Measurements from ENCODE around the gene OR13H1.
"Not testable (repeated sequence)": the region's sequence is repeated elsewhere in the genome, so short reads cannot be mapped to it uniquely, and the experiment has no call there.

OR13H1 gene

DNA sequence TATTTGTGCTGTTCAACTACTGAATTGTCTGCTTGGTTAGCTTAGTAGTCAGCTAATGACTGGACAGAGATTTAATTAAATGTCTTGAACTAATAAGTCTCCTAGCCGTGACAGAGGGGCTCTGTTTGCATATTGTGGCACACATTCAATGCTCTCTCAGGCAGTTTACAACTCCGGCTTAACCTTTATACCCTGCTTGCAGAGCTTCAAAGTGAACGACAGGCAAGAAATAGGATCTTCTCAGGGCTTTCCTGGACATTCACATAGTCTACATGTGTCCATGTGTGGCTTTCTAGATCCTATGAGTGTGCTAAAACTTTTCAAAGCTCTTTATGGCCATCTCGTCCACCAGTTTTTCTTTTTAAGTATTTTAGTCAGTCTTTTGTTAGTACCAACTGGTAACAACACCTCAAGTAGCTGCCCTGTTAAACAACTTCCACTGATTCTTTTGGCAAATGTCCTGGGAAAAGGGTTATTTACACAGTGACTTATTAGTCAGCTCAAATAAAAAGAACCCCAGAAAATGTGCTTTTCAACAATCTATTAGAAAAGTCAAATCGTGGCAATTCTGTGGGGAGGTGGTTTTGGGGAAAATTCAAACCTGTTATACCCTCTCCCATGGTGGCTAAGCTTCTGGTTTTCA is 28.6 kb downstream of the OR13H1 start:
- Histone ChIP-seq H3K27ac (ENCODE audit: low read length) (no peak overlapping the region), H3K4me3 (ENCODE audit: low read length) (no peak overlapping the region), H3K27me3 (ENCODE audit: control insufficient read depth, insufficient read depth, low read length) (no peaks in the 10 kb centered on the region), H3K9me3 (ENCODE audit: control insufficient read depth, insufficient read depth, low read length) (no peaks in the 10 kb centered on the region), H3K4me1 (ENCODE audit: control insufficient read depth, insufficient read depth, low read length) (no peaks in the 10 kb centered on the region), H3K36me3 (ENCODE audit: control insufficient read depth, insufficient read depth, low read length) (no peaks in the 10 kb centered on the region)
- no CpG with 5 or more reads among the region's 5 CpGs for WGBS (ENCODE audit: insufficient coverage, insufficient read length)
- no peak for DNase-seq (ENCODE audit: low read depth, low spot score)

DNA sequence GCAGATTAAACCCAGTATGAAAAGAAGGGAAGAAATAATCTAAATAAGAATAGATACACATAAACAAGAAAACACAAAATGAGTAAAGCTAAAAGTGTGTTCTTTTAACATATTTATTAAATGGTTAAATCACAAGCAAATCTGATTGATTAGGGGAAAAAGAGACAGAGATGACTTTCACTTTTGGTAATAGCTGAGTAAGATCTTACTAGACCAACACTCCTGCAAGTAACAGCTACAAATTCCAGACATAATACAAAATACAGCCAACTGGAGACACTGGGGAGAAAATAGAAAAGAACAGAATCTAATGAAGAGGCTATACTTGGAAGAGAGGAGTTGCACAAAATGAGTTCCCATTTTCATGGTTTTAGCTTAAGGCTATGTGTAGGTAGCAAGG is 33.5 kb downstream of the OR13H1 start:
- Histone ChIP-seq H3K4me1 (ENCODE audit: control insufficient read depth, insufficient read depth, low read length) (no peaks in the 10 kb centered on the region), H3K27ac (ENCODE audit: low read length) (no peak overlapping the region), H3K4me3 (ENCODE audit: low read length) (no peak overlapping the region; the same call in 1 of the 2 replicates), H3K9me3 (ENCODE audit: control insufficient read depth, insufficient read depth, low read length) (no peaks in the 10 kb centered on the region), H3K36me3 (ENCODE audit: control insufficient read depth, insufficient read depth, low read length) (no peaks in the 10 kb centered on the region), H3K27me3 (ENCODE audit: control insufficient read depth, insufficient read depth, low read length) (no peaks in the 10 kb centered on the region)
- no peak for DNase-seq (ENCODE audit: low read depth, low spot score)

DNA sequence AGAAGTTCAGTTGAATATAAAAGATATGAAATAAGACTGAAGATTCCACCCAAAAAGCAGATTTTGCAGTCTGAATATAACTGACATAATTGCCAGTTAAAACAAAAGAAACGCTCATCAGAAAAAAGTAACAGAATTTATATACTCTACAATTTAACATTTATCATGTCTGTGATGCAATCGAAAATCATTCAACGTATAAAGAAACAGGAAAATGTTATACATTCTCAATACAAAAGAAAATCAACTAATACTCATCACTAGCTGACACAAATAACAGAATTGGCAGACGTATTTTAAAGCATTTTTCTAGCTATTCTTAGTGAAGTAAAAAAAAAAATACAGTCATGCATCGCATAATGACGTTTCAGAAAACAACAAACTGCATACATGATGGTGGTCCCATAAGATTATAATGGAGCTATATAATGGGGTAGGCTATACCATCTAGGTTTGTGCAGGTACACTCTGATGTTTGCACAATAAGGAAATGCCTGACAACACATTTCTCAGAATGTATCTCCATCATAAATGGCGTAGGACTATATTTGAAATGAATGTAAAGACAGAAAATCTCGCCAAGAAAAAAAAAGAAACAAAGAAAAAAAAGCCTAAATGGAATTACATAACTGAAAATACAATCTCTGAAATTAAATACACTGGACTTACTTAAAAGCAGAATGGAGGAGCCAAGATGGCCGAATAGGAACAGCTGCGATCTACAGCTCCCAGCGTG is 34.3 kb downstream of the OR13H1 start:
- Histone ChIP-seq H3K36me3 (ENCODE audit: control insufficient read depth, insufficient read depth, low read length) (no peaks in the 10 kb centered on the region), H3K27me3 (ENCODE audit: control insufficient read depth, insufficient read depth, low read length) (no peaks in the 10 kb centered on the region), H3K4me3 (ENCODE audit: low read length) (peak overlapping the region; percentile 45; the same call in 1 of the 2 replicates), H3K27ac (ENCODE audit: low read length) (no peak overlapping the region), H3K4me1 (ENCODE audit: control insufficient read depth, insufficient read depth, low read length) (no peaks in the 10 kb centered on the region), H3K9me3 (ENCODE audit: control insufficient read depth, insufficient read depth, low read length) (no peaks in the 10 kb centered on the region)
- WGBS (ENCODE audit: insufficient coverage, insufficient read length): no CpG with 5 or more reads among the region's 11 CpGs
- DNase-seq (ENCODE audit: low read depth, low spot score): no peak

DNA sequence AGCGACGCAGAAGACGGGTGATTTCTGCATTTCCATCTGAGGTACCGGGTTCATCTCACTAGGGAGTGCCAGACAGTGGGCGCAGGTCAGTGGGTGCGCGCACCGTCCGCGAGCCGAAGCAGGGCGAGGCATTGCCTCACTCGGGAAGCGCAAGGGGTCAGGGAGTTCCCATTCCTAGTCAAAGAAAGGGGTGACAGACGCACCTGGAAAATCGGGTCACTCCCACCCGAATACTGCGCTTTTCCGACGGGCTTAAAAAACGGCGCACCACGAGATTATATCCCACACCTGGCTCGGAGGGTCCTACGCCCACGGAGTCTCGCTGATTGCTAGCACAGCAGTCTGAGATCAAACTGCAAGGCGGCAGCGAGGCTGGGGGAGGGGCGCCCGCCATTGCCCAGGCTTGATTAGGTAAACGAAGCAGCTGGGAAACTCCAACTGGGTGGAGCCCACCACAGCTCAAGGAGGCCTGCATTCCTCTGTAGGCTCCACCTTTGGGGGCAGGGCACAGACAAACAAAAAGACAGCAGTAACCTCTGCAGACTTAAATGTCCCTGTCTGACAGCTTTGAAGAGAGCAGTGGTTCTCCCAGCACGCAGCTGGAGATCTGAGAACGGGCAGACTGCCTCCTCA is 35.0 kb downstream of the OR13H1 start:
- H3K27me3 ChIP-seq (ENCODE audit: control insufficient read depth, insufficient read depth, low read length); H3K27ac ChIP-seq (ENCODE audit: low read length); H3K9me3 ChIP-seq (ENCODE audit: control insufficient read depth, insufficient read depth, low read length); H3K4me1 ChIP-seq (ENCODE audit: control insufficient read depth, insufficient read depth, low read length); DNase-seq (ENCODE audit: low read depth, low spot score); H3K36me3 ChIP-seq (ENCODE audit: control insufficient read depth, insufficient read depth, low read length): not testable (repeated sequence)
- peak overlapping the region; percentile 45; the same call in 1 of the 2 replicates for H3K4me3 ChIP-seq (ENCODE audit: low read length)
- no CpG with 5 or more reads among the region's 34 CpGs for WGBS (ENCODE audit: insufficient coverage, insufficient read length)

DNA sequence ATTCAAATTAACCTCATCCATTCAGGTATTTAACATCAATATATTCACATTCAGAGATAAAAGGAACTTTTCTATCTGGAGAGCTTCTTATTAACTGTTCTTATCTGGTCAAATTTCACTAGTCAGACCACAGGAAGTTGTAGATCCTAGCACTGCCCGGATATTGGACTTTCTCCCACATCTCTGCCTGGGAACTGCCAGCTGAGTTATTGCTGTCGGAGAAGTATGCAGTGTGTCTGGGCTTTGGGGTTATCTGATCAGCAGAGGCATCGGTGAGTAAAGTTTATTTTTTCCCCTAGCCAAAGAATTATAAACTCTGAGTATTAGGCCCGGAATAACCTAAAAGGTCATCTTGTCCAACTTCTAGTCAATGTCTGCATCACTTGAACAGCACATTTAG is 45.1 kb downstream of the OR13H1 start:
- no peak overlapping the region for H3K27ac ChIP-seq (ENCODE audit: low read length)
- DNase-seq (ENCODE audit: low read depth, low spot score): no peak

More for the DNA sequence above, 45.1 kb downstream of the OR13H1 start:
- no CpG with 5 or more reads among the region's 4 CpGs for WGBS (ENCODE audit: insufficient coverage, insufficient read length)
- Histone ChIP-seq H3K9me3 (ENCODE audit: control insufficient read depth, insufficient read depth, low read length) (no peaks in the 10 kb centered on the region), H3K27me3 (ENCODE audit: control insufficient read depth, insufficient read depth, low read length) (no peaks in the 10 kb centered on the region), H3K36me3 (ENCODE audit: control insufficient read depth, insufficient read depth, low read length) (no peaks in the 10 kb centered on the region), H3K4me1 (ENCODE audit: control insufficient read depth, insufficient read depth, low read length) (no peaks in the 10 kb centered on the region), H3K4me3 (ENCODE audit: low read length) (no peak overlapping the region)

All from iPS DF 6.9 (cell line).